ENCODE measurements around the gene TENT4A. TPM values are rescaled to one million over a fixed set of nuclear protein-coding genes. Genes with fewer than 3 reads are reported as not detected.

The TENT4A gene
- total RNA-seq, 1 donor from 2014 or later, result 45.7 TPM

GRCh38 chr5:6805841-6806240 lies 92.6 kb downstream of the TENT4A start:
- Mint-ChIP-seq H3K27me3 (ENCODE audit: low read depth) (peaks cover 16% of the 10 kb centered on the region), H3K9me3 (peaks cover 16% of the 10 kb centered on the region), H3K4me1 (no peaks in the 10 kb centered on the region), H3K27ac (no peak overlapping the region), H3K36me3 (no peaks in the 10 kb centered on the region), H3K4me3 (no peak overlapping the region)
- DNase-seq (ENCODE audit: low spot score in 2 of 2, unreplicated experiment in 2 of 2), result no peak
- no peak for TF ChIP-seq CTCF (IDR thresholded peaks at IDR 0.05; ENCODE audit: unreplicated experiment)

Other genes starting within 250 kb of the TENT4A start
- gene NSUN2, start 80.4 kb upstream of the TENT4A start, total RNA-seq, result 72.6 to 75.4 TPM (median 74.4 TPM) in 3 replicates
- 12.0 to 12.8 TPM (median 12.7 TPM) in 3 replicates for gene SRD5A1, start 80.0 kb upstream of the TENT4A start, total RNA-seq

Data from mesothelial cell of epicardium (in vitro differentiated cells).